GM21786 (cell line): ENCODE measurements around the gene PCBP2.
"Not testable (repeated sequence)": the region's sequence is repeated elsewhere in the genome, so short reads cannot be mapped to it uniquely, and the experiment has no call there.

Source experiments
- ATAC-seq: cut with Tn5 transposase; IDR thresholded peaks from one replicate; pipeline ENCODE4 v1.9.1; 2021; ENCODE audit not compliant: unreplicated experiment

The PCBP2 gene

DNA sequence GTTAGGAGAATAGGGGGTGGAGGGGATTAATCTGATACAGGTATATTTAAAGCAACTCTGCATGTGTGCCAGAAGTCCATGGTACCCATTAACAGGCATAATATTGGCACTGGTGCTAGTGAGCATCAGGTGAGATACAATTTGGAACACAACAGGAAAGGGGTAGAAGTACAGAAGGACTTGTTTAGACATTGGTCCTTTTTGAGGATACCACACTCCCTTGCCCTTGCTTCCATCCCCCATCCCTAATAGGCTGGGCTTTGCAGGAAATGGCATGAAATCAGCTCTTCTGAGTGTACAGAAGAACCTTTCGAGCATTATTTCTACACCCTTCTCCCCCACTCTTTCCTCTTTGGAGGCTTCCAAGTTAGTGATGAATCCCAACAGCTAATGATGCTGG lies 16.4 kb downstream of the PCBP2 start:
- ATAC-seq = no peak

DNA sequence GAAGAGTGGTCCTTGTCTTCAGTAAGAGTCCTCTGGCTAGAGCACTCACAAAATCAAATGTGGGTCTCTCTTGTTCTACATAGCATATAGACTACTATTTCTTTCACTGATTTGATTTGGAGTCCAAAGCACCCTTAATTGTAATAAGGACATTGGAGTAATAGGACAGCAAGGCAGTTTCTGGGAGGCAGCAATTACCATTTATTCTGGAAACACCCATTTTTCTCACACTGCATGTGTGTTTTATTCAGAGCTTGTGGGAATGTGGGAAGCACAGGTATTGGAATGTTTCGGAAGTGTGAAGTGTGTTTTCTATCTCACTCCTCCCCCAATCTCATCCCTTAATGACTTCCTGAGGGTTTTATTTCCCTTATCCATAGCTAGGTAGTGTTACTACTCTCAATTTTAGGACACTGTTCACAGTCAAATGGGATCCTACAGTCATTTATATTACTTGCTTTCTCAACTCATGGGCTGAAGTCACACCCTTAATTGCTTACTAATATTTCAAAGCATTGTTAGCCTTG lies 20.2 kb downstream of the PCBP2 start:
- no peak for ATAC-seq

DNA sequence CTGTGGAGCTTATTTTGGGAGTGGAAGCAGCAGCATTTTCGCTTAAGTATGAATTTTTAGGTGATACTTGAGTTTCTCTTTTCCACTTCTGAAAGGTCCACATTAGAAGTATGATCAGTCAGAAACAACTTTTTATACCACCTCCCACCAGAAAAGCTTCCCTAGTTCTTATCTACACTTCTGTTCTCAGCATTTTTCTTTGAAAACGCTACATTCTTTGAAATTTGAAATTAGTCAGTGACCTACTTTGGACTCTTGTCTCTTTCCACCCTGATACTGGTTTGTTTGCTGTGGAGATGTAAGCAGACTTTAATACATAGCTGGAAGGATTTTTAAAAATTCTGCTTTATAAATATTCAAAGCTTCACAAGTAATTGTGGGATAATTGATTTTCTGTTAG lies 22.2 kb downstream of the PCBP2 start:
- no peak for ATAC-seq

DNA sequence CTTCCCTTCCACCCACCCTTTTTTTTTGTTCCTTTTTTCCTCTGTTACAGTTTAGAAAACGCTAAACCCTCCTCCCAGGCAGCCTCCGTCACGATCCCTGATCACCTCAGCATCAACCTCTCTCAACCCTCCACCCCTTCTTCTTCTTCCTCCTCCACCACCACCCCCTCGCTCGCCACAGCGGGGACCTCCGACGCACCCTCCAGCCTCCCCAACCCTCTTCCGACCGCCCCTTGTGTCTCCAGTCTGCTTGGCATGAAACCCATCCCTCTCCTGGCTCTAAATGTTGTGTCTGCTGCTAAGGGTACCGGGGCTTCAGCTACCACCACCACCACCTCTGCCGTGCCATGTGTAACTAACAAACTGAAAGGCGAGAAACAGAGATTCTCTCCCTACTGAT lies 22.9 kb downstream of the PCBP2 start:
- ATAC-seq = no peak

DNA sequence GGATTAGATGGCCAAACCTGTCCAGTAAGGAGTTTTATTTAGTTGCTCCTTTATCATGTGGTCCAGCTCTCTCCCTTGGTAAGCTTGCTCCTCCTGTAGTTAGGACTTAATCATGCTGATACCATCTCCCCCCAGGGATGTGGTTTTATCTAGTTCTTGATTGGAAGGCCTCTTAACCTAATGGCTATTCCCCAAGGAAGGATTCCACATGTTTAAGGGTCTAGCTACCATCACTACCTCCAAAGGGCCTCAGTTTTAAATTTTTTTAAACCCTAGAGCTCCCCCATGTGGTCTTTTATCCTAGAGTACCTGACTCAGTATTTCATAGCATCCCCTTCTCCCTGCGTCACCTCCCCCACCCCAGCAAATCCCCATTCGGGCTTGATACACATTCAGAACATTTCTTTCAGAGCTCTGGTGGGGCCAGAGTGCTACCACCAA lies 24.9 kb downstream of the PCBP2 start:
- no peak for ATAC-seq

DNA sequence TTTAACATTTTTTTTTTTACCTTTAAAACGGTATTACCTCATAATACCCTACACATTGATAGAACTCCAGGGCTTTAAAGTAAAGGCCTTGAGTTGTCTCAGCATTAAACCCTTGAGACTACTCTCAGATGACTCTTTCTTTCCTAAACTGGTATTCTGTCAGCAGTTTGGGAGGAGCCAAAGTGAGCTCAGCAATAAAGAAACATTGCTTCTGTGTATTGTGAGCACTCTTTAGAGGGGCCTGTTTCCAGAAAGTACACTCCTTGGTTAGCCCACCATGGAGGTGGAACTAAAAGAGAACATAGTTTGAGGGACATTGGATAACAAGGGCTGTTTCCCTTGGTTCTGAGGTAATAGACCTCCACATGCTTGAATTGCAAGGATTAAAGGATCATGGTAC lies 27.0 kb downstream of the PCBP2 start:
- ATAC-seq = no peak

DNA sequence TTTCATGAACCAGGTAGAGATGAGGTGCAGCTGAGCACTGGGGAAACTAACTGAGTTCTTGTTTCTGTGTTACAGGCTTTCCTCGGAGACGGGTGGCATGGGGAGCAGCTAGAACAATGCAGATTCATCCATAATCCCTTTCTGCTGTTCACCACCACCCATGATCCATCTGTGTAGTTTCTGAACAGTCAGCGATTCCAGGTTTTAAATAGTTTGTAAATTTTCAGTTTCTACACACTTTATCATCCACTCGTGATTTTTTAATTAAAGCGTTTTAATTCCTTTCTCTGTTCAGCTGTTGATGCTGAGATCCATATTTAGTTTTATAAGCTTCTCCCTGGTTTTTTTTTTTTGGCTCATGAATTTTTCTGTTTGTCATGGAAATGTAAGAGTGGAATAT lies 27.4 kb downstream of the PCBP2 start:
- ATAC-seq = no peak

DNA sequence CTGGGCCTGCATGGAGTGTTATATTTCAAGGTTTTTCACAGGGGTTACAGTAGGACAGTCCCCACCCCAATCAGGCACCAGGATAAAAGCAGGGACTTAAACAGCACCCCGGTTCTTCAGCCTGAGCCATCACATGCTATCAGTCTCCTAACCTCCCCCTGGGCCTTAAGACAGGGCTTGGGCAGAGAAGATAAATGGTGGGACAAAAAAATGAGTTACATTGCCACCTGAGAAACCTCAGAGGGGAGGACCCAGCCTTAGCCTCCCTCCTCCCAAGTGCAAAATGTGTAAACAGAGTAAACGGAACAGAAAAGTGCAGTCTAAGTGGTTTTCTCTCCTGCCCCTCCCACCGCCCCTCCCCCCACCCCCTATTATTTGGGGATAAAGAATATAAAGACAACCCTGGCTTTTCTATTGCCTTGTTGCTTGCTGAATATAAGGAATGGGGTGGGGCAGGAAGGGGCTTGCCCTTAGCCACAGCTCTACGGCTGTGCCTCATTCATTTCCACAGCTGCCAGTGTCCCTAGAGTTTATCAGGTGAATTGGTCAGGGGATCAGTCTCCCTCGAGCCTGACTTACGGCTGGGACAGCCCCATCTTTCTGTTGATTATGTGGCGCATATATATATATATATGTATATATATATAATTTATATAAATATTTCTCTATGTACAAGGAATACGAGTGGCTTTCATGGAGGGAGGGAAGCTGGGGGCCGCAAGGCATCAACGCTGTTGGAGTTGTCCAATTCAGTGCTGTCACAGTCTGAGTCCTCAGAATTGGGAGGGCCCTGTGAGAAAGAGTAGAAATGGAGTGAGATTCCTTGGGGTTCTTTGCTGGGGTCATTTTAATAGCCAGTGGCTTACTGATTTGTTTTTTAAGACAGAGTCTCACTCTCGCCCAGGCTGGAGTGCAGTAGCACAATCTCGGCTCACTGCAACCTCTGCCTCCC lies 28.9 kb downstream of the PCBP2 start:
- ATAC-seq = no peak

DNA sequence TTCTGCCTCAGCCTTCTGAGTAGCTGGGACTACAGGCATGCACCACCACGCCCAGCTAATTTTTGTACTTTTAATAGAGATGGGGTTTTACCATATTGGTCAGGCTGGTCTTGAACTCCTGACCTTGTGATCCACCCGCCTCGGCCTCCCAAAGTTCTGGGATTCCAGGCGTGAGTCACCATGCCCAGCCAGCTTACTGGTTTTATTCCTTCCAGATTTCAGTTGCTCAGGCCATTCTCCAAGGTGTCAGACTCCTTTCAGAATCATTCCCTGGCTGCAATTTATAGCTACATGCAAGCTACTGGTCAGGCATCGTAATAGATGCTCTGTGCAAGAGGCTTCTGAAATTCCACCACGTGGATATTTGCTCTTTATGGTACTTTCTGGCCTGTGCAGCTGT lies 29.6 kb downstream of the PCBP2 start:
- ATAC-seq = not testable (repeated sequence)

DNA sequence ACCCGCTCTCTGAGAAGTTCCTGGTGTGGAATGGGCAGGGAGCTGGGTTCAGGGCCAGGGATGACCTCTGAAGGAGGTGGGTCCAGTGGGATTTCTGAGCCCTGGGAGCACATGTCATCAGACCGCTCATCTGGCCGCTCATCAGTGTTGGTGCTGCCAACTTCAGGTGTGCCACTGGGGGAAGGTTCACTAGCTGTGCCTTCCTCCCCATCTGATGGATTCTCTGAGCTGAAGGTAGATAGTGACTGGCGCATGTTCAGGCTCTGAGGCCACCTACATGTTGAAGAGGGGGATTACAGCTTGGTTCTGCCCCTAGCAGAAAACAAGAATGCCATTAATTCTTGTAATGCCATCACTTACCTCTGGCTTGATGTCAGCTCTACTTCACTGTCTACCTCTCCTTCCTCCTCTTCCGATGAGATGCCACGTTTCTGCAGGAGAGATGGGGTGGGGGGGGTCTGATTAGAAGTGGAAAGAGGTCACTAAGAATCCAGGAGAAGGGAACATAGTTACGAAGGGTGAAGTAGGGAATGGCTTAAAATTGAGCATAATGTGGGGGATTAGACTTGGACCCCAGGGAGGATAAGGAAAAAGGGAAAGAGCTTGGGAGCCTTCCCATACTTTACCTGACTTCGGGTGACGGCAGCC lies 30.2 kb downstream of the PCBP2 start:
- ATAC-seq = no peak

DNA sequence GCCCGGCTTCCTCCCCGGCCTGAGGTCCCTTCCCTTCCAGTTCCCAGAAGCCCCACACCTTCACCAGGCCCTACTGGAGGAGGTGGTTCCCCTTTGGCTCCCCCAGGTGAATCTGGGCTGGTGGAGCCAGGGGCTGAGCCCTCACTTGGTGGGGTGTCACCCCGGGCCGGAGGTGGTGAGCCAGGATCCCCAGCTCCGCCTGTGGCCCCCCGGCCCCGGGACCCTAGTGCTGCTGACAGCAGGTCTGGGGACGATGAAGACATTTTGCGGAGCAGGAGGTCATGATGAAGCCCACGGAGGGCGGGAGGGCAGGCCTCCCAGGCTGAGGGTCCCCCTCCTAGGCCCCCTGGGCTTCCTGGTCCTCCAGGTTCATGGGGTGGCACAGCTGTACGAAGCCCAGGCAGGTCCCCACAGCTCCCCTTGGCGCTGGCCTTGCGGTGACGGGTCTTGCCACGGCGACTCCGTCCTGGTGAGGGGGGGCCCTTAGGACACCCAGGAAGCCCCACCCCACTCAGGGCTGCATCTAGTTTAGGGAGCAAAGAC lies 30.8 kb downstream of the PCBP2 start:
- no peak for ATAC-seq

DNA sequence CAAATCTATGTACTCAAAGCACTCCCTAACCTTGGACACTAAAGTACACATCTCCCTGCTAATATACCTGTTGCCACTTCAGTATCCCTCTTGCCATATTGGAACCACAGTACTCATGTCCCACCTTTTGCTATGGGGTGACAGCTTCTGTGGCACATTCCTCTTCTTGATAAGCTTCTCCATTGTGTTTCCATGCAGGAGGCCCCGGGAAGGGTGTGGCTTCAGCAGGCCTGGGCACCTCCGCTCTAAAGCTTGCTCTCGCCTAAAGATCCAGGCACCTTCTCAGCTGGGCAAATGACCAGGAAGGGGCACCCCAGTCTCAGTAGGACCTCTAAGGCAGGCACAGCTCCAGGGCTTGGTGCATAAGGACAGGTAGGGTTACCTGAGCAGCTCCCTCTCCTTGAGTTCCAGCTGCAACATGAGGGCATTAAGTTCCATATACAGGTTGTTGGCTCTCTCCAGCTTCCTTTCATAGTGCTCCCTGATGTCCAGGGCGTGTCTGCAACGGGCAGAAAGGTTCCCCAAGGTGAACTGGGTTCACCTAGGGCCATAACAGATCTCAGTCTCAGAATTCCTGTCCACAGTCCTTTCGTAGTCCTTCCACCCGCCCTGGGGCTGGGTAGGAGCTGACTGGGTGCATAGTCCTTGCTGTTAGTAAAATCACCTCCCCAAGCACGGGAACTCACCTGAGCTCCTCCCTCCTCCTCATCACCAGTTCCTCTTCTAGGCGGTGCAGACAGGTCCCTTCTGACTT lies 31.5 kb downstream of the PCBP2 start:
- no peak for ATAC-seq

DNA sequence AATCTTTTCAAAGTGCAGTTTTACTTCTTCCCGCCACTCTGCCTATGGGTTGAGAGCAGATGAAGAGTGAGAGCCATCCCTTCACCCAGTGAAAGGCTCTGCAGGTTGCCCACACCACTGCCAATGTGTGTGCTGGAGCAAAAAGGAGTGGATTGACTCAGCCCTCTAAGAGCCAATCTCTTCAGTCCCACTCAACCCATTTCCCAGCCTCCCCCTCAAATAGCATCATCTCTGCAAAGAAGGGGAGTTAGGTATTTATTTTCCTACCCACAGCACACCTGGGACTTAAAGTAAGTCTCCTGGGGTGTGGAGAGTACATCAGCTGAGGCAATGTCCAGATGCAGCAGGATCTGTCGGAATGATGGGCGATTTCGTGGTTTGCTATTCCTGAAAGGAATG lies 32.1 kb downstream of the PCBP2 start:
- ATAC-seq = no peak

DNA sequence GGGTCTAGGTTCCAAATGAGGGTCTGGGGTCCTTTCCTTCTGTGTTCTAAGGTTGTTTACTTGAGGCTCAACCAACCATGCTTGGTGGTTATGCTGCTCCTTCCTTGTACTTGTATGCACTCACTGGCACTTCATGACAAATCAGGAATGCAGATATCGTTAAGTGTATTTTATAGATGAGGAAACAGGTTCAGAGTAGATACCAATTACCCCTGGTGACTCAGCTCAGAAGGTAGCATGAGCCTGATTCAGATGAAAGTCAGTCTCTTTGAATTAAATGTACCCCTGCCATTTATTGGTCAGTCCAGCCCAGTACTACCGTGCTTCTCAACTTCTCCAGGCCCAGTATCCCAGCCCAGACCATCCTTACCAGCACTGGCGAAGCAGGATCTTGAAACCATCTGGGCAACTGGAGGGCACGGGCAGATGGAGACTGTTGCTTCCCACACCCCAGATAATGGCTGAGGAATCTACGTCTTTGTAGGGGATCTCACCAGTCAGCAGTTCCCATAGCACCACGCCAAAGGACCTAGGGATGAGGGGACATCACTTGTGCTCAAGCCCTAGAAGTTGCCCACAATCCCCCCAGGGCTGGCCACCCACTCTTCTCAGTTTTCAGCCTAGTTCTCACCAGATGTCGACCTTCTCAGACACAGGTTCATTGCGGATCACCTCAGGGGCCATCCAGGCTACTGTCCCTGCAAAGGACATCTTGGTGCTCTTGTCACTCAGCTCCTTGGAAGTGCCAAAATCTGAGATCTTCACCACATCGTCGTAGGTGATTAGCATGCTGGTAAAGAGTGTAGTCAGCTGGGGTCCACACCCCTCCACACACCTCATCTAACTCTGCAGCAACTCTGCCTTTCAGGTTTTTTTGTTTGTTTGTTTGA lies 33.0 kb downstream of the PCBP2 start:
- no peak for ATAC-seq

DNA sequence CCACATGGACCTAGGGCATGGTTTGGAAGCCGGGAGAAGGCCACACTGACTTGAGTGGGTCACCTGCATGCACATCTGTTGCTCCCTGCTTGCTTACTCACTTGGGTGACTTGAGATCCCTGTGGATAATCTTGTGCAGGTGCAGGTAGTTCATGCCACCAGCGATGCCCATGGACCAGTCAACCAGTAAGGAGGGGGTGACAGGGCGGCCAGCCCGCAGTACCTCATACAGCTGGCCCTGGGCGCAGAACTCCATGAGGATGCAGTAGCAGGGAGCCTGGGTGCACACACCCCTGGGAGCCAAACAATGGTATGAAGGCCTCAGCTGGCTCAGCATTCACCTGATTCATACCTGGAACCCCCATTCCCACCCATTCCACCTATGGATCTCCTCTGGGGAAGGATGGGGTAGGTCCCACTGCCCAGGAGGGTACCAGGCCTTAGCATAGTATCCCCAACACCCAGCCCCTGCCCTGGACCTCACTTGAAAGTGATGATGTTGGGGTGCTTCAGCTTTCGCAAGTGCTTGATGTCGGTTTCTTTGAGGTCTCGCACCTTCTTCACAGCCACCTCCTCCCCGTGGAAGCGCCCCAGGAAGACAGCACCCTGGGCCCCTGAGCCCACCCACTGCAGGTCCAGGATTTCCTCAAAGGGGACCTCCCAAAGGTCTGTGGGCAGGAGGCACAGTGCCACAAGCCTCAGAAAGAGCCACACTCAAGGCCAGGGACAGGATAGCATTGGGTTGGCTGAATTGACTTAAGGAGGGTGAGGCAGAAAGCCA lies 34.2 kb downstream of the PCBP2 start:
- ATAC-seq = no peak

DNA sequence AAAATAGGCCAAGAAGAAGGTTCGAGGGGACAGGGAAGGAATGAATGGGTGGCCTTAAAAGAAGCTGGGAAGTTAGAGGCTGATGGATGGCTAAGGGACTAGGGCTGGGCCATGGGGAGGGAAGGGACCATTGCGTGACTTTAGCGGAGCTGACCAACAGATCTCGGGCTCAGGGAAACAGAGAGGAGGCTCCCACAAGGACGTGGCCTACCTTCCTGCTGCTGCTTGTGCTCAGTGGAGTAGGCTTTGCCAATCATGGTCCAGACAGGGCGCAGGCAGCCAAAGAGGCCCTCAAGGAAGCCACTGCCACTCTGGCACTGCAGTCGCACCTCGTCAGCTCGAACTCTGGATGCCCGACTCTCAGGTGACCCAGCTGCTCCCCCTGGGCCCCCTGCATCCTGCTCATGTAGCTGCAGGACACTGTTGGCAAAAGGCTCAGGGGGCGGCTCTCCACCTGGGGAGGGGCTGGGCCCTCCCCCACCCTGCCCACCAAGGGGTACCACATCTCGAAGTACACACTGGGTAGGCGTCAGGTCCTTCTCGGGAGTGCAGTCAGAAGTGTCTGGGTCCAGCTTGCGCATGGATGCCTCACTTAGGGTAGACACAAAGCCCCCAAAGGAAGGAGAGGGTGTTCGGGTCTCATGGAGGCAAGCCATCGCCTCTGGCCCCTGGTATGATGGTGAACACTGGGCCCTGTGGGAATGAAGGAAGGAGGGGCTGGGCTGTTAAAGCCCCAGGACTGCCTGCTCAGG lies 35.0 kb downstream of the PCBP2 start:
- ATAC-seq = no peak

DNA sequence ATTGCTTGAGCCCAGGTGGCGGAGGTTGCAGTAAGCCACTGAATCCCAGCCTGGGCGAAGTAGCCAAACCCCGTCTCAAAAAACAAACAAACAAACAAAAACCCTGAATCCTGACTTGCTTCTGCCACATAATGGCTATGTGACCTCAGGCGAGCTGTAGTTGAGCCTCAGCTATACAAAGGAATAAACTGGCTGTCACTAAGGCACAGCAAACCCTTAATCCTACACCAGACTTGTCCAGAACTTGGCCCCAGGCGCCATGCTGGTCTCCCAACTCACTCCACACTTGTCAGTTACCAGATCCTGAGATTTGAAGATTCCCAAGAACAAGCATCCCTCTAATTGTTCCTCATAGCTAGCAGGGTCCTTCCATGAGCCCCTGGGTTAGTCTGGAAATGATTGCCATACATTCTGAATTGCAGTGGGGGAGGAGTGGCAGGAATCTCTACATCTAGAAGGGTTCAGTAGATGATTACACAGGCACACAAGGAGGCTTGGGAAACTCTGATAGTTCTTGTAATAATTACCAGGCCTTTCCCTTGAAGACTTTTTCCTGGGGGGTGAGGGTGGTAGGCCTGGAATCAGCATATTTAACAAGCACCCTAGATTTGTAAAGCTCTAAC lies 37.5 kb downstream of the PCBP2 start:
- ATAC-seq = no peak

DNA sequence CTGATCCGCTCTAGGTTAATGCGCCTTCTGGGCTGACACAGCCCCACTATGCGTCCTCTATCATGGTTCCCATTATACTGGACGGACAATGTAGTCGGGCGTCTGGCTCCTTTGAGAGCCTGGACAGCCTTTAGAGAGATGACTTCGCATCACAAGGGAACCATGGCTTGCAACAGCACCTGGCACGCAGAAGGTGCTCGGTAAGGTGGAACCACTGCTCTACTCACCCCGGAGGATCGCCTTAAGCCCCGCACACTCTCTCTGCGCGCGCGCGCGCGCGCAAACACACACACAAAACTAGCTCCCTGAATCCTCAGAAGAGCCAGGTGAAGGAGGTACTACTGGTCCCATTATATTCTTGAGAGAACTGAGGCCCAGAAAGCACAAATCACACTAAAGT lies 40.3 kb downstream of the PCBP2 start:
- ATAC-seq = no peak
